Choroid plexus epithelial cell (primary cell): ENCODE data around the gene LAPTM5.
"Not testable (repeated sequence)": the region's sequence is repeated elsewhere in the genome, so short reads cannot be mapped to it uniquely, and the experiment has no call there.

Source experiments
- DNase-seq: peaks from one replicate; pipeline ENCODE4 v3.0.0-alpha.2; 2010; ENCODE audit warnings: low read depth
- H3K4me3 ChIP-seq: 2 replicates; pipeline ENCODE4 v1.5.1; 2011; ENCODE audit warnings: low read depth, mild to moderate bottlenecking, control low read depth, low read length, moderate library complexity
- CTCF ChIP-seq: conservative IDR thresholded peaks from 2 replicates; pipeline ENCODE4 v1.5.1; 2011; ENCODE audit warnings: low read depth, mild to moderate bottlenecking, control low read depth, inconsistent platforms, low read length, moderate library complexity

The LAPTM5 gene

GRCh38 chr1:30768830-30769718, 11.5 kb upstream of the LAPTM5 start:
- TF ChIP-seq CTCF: no peak
- DNase-seq: no peak
- H3K4me3 ChIP-seq: no peak overlapping the region

GRCh38 chr1:30768159-30768829, 10.7 kb upstream of the LAPTM5 start:
- no peak for DNase-seq
- H3K4me3 ChIP-seq: no peak overlapping the region
- TF ChIP-seq CTCF: no peak

- DNase-seq, H3K4me3 ChIP-seq: not testable (repeated sequence)
Measured at GRCh38 chr1:30766948-30767347, 9.4 kb upstream of the LAPTM5 start.

- DNase-seq: no peak
- TF ChIP-seq CTCF: no peak
- H3K4me3 ChIP-seq: no peak overlapping the region
Measured at GRCh38 chr1:30765556-30766434, 8.2 kb upstream of the LAPTM5 start.

GRCh38 chr1:30764939-30765555, 7.5 kb upstream of the LAPTM5 start:
- TF ChIP-seq CTCF: no peak
- DNase-seq: no peak

GRCh38 chr1:30764396-30764795, 6.8 kb upstream of the LAPTM5 start:
- H3K4me3 ChIP-seq: no peak overlapping the region
- no peak for TF ChIP-seq CTCF
- no peak for DNase-seq

More at GRCh38 chr1:30764939-30765555, 7.5 kb upstream of the LAPTM5 start:
- no peak overlapping the region for H3K4me3 ChIP-seq
